HG03460 (cell line): ENCODE measurements around the gene OPALIN.
"Not testable (repeated sequence)": the region's sequence is repeated elsewhere in the genome, so short reads cannot be mapped to it uniquely, and the experiment has no call there.

Experiments
- ATAC-seq: cut with Tn5 transposase; IDR thresholded peaks from one replicate; pipeline ENCODE4 v1.9.1; 2021; ENCODE audit not compliant: unreplicated experiment

Gene OPALIN

GRCh38 chr10:96339383-96339782 is 19.4 kb downstream of the OPALIN start:
- ATAC-seq, result no peak

GRCh38 chr10:96338279-96338925 is 20.4 kb downstream of the OPALIN start:
- no peak for ATAC-seq

GRCh38 chr10:96337106-96337505 is 21.7 kb downstream of the OPALIN start:
- ATAC-seq, result no peak

GRCh38 chr10:96334616-96335526 is 23.9 kb downstream of the OPALIN start:
- ATAC-seq, result no peak

GRCh38 chr10:96333101-96333500 is 25.7 kb downstream of the OPALIN start:
- no peak for ATAC-seq

- ATAC-seq, result no peak
Measured at GRCh38 chr10:96327462-96327861, 31.3 kb downstream of the OPALIN start.

GRCh38 chr10:96325719-96326373 is 33.0 kb downstream of the OPALIN start:
- peak; percentile 90 for ATAC-seq

- no peak for ATAC-seq
Measured at GRCh38 chr10:96324447-96324846, 34.4 kb downstream of the OPALIN start.

GRCh38 chr10:96322275-96322674 is 36.5 kb downstream of the OPALIN start:
- no peak for ATAC-seq

- no peak for ATAC-seq
Measured at GRCh38 chr10:96321822-96322221, 37.0 kb downstream of the OPALIN start.

GRCh38 chr10:96319754-96320474 is 38.9 kb downstream of the OPALIN start:
- no peak for ATAC-seq

GRCh38 chr10:96317067-96317833 is 41.6 kb downstream of the OPALIN start:
- no peak for ATAC-seq

GRCh38 chr10:96313344-96313743 is 45.5 kb downstream of the OPALIN start:
- no peak for ATAC-seq

GRCh38 chr10:96311180-96311715 is 47.6 kb downstream of the OPALIN start:
- ATAC-seq, result no peak

- no peak for ATAC-seq
Measured at GRCh38 chr10:96310321-96310669, 48.5 kb downstream of the OPALIN start.

- no peak for ATAC-seq
Measured at GRCh38 chr10:96309628-96310320, 49.0 kb downstream of the OPALIN start.

- not testable (repeated sequence) for ATAC-seq
Measured at GRCh38 chr10:96308854-96309253, 49.9 kb downstream of the OPALIN start.

GRCh38 chr10:96306516-96306915 is 52.3 kb downstream of the OPALIN start:
- no peak for ATAC-seq

GRCh38 chr10:96305019-96305418 is 53.8 kb downstream of the OPALIN start:
- ATAC-seq, result no peak

GRCh38 chr10:96304230-96304629 is 54.6 kb downstream of the OPALIN start, which contains the start of gene DNTT:
Gene DNTT (plus strand): TSS chr10:96304434. CDS start chr10:96304498, 64 bp downstream.
- no peak for ATAC-seq
